NK-92 (cell line): ENCODE results near the gene PSMB10.
"Not testable (repeated sequence)": the region's sequence is repeated elsewhere in the genome, so short reads cannot be mapped to it uniquely, and the experiment has no call there.

Experiments
- DNase-seq: peaks from one replicate; lab custom pipeline; 2025; ENCODE audit not compliant: unreplicated experiment; lab: John Stamatoyannopoulos, UW

Gene PSMB10

GRCh38 chr16:67928147-67928546 lies 8.5 kb downstream of the PSMB10 start:
- DNase-seq = no peak

GRCh38 chr16:67927131-67927941 lies 9.3 kb downstream of the PSMB10 start:
- DNase-seq = no peak

DNA sequence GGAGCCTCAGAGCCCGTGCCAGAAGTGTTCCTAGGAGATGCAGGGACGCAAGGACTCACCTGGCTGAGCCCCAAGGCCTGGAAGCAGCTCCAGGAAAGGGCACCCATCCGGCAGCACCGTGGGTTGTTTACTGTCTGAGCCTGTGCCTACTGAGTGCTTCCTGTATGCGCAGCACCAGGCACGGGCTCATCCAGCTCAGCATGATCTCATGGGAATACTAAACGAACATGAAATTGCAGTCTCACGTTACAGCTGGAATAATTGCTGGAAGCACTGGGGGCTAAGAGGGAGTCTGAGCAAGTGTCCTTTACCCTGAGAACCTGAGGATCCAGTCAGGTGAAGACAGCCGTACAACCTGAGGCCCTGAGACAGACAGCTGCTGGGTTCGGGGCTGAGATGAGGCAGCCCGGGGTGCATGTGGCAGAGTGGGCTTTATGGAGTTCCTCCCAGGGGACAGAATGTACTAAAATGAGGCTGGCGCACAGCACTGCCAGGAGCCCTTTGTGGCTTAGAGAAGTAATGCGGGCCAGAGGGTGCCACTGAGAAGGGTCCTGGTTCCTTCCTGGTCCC lies 10.4 kb downstream of the PSMB10 start:
- DNase-seq = no peak

GRCh38 chr16:67924140-67924906 lies 12.3 kb downstream of the PSMB10 start:
- DNase-seq = no peak

GRCh38 chr16:67923414-67924116 lies 13.1 kb downstream of the PSMB10 start:
- no peak for DNase-seq

- no peak for DNase-seq
These were observed 13.9 kb downstream of the PSMB10 start for GRCh38 chr16:67922740-67923139.

DNA sequence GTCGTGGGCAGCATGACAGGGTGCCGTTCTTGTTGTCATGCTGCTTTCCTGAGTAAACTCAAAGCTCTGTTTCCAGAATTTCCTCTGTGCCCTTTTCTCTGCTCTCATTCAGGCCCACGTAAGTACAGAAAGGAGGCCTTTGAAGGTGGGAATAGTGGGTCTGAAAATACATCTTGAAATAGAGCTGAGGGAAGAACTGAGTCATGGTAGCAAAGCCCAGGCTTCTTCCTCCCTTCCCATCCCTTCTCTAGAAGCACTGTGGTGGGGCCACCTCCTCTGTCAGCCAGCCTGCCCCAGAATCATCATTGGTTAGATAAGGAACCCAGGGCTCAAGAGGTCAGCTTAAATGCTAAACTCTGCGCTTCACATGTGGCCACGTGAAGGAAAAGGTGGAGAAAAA lies 14.4 kb downstream of the PSMB10 start:
- DNase-seq = no peak

GRCh38 chr16:67919622-67920221 lies 16.9 kb downstream of the PSMB10 start:
- no peak for DNase-seq

GRCh38 chr16:67917852-67918236 lies 18.8 kb downstream of the PSMB10 start:
- no peak for DNase-seq

DNA sequence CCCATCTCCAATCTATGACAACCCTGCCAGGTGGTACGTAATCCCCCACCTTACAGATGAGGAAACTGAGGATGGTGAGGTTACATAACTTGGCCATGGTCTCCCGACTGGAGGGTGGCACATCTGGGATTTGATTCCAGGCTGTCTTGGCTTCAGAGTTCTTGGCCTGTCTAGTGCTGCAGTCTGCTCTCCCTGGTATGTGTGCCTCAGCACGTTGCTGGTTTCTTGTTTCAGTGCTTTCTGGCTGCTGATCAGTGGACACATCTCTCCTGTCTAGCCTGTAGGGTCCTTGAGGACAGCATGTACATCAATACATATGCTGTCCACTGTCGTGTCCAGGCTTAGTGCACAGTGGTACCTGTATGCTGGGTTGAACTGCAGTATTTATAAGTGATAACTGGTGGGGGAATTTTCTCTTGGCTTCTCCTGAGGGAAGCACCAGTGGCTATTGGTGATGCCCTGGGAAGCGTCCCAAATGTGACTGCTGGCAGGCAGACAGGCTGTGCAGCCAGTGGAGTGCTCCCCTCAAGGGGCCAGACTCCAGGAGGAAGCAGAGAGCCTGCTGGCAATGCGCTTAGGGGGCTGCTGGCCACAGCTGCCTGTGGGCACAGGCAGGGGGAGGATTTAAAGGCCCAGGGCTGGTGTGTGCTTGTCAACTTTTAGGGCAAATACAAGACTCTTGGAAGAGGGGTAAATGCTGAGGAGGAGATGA lies 19.4 kb downstream of the PSMB10 start:
- no peak for DNase-seq

GRCh38 chr16:67915831-67916723 lies 20.6 kb downstream of the PSMB10 start:
- DNase-seq = no peak

DNA sequence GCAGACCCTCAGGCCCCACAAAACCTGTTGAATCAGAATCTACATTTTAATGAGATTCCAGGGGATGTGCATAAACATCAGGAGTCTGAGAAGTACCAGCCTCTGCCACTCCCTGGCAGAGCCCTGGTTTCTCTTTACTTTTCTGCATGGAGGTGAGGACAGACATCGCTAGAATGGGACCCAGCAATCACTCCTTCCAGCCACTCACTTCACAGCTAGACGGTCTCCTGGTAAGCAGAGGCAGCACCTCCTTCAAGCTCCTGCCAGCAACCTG lies 21.2 kb downstream of the PSMB10 start:
- DNase-seq = not testable (repeated sequence)

DNA sequence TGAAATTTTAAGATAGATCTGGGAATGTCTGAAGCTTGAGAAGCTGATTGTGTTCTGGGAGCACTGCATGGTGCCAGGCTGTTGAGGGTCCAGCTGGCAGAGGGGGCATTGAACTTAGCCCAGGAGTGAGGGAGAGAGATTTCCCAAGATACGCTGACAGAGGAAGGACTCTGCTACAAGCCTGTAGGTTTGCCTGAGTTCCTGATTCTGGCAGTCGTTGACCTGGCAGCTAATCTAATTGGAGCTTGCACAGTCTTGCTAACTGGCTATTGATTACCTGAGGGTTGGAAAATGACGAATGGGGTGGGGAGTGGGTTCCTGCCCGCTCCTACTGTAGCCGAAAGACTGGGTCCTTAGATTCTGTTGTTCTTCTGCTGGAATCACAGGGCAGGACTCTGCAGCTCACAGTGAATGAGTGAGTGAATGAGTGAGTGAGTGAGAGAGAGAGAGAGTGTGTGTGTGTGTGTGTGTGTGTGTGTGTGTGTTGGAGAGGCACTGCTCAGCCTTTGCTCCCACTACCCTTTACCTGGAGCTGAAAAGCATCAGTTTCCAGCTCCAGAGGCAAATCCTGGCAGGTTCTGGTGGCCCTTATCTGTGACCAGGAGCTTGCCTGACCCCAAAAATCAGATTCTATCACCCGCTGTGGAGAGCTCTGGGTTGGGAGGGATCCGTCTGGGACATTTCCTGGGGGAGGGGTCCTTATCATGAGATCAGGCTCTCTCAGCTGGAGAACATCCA lies 21.7 kb downstream of the PSMB10 start:
- DNase-seq = no peak

GRCh38 chr16:67910158-67910557 lies 26.5 kb downstream of the PSMB10 start:
- DNase-seq = no peak

- no peak for DNase-seq
These were observed 27.5 kb downstream of the PSMB10 start for GRCh38 chr16:67909056-67909742.

GRCh38 chr16:67907397-67908180 lies 29.1 kb downstream of the PSMB10 start:
- DNase-seq = no peak

GRCh38 chr16:67902831-67903230 lies 33.8 kb downstream of the PSMB10 start:
- DNase-seq = no peak

DNA sequence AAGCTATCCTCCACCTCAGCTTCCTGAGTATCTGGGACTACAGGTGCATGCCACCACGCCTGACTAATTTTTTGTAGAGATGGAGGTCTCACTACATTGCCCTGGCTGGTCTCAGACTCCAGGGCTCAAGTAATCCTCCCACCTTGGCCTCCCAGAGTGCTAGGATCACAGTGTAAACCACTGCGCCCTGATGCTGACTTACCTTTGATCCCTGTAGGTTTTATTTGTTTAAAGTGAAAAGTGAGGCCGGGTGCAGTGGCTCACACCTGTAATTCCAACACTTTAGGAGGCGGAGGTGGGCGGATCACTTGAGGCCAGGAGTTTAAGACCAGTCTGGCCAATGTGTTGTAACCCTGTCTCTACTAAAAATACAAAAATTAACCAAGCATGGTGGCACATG lies 34.9 kb downstream of the PSMB10 start:
- DNase-seq = no peak
